Ishikawa (cell line): ENCODE measurements around the gene LBR.

Experiments used
- EGR1 ChIP-seq: IDR thresholded peaks from 2 replicates; pipeline ENCODE4 v1.6.1; 2012
- EP300 ChIP-seq: IDR thresholded peaks from 2 replicates; pipeline ENCODE4 v1.6.1; 2012; ENCODE audit warnings: borderline replicate concordance
- FOXM1 ChIP-seq: IDR thresholded peaks from 2 replicates; pipeline ENCODE4 v1.6.1; 2012; ENCODE audit warnings: low read depth, borderline replicate concordance
- MAX ChIP-seq: IDR thresholded peaks from 2 replicates; pipeline ENCODE4 v1.6.1; 2012
- NFIC ChIP-seq: IDR thresholded peaks from 2 replicates; pipeline ENCODE4 v1.6.1; 2012
- RAD21 ChIP-seq: IDR thresholded peaks from 2 replicates; pipeline ENCODE4 v1.6.1; 2012; ENCODE audit warnings: low read depth
- REST ChIP-seq: IDR thresholded peaks from 2 replicates; pipeline ENCODE4 v1.6.1; 2012; ENCODE audit warnings: low read depth, mild to moderate bottlenecking
- TCF12 ChIP-seq: IDR thresholded peaks from 2 replicates; pipeline ENCODE4 v1.6.1; 2012; ENCODE audit warnings: low read depth
- YY1 ChIP-seq: IDR thresholded peaks from 2 replicates; pipeline ENCODE4 v1.6.1; 2012; ENCODE audit warnings: low read depth
- ZBTB7A ChIP-seq: IDR thresholded peaks from 2 replicates; pipeline ENCODE4 v1.6.1; 2012; ENCODE audit warnings: low read depth

- TF ChIP-seq RAD21 (no peak), YY1 (no peak), EGR1 (no peak), EP300 (no peak), REST (no peak), MAX (no peak), FOXM1 (no peak), TCF12 (no peak), ZBTB7A (no peak), NFIC (no peak)
Observed at GRCh38 chr1:225435957-225436392, 8.1 kb upstream of the LBR start.
